ENCODE measurements around the gene IQCH. TPM values are rescaled to one million over a fixed set of nuclear protein-coding genes. Genes with fewer than 3 reads are reported as not detected.

The IQCH gene
- polyA plus RNA-seq, 1 of the 3 experiments (the other 2 are of a cell fraction) = 0.81 TPM

DNA sequence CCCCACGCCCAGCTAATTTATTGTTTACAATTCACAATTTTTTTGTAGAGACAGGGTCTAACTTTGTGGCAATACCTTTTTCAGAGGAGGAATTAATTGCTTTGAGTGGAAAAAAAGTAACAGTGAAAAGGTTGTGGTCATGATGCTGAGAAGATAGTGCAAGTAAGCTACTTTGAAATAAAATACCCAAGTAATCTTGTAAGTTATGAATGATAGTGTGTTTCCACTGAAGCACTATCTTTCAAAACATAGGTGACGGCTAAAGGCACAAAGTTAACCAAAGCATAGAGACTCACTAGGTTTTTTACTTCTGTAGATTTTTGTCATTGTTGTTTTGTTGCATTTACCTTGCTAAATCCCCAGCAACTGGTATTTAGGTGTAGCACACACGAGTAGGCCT lies 165.1 kb downstream of the IQCH start:
- no peak for DNase-seq
- CTCF ChIA-PET = interaction anchor here (1.2 kb wide), 1 partner anchor 13 kb away, joined by 4 read pairs; no protein-coding TSS in a partner anchor

DNA sequence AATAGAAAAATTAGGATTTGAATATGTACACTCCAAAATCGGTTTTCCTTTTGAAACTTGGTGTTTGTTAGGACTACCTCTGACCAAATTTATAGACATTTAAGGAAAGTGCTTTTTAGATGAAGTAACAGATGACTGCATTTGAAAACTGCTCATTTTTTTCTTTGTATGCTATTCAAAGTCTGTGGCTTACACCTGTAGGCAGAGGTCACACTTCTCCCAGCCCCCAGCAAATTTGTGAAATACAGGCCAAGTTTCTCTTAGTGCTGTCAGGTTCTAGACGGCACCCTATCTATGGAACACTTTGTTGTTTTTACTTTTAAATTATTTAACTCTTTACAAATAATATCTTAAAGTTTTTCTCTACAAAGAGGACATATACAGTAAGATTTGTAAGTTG lies 165.6 kb downstream of the IQCH start:
- Histone ChIP-seq H3K4me1 (ENCODE audit: control insufficient read depth in 1 of 2, insufficient read depth in 2 of 2, low read depth in 1 of 2, low read length in 1 of 2) (no peaks in the 10 kb centered on the region), H3K36me3 (replicated peaks in 1 of 2; ENCODE audit: control insufficient read depth in 1 of 2, insufficient read depth in 2 of 2, low read length in 1 of 2) (no peaks in the 10 kb centered on the region), H3K4me3 (ENCODE audit: low read depth in 2 of 2, low read length in 1 of 2) (no peak overlapping the region), H3K9ac (no peak overlapping the region), H3K4me2 (no peak overlapping the region), H3K27me3 (ENCODE audit: insufficient read depth) (no peaks in the 10 kb centered on the region), H2AFZ (ENCODE audit: low read depth) (no peak overlapping the region), H3K9me2 (no peaks in the 10 kb centered on the region), H3K79me2 (ENCODE audit: insufficient read depth) (no peaks in the 10 kb centered on the region), H3K27ac (ENCODE audit: low read depth in 2 of 2, low read length in 1 of 2) (no peak overlapping the region), H3F3A (replicated peaks; ENCODE audit: insufficient read depth) (no peaks in the 10 kb centered on the region), H4K20me1 (ENCODE audit: insufficient read depth) (no peaks in the 10 kb centered on the region), H3K9me3 (no peaks in the 10 kb centered on the region)
- TF ChIP-seq RFX5 (IDR thresholded peaks at IDR 0.05; ENCODE audit: low read length) (no peak), RXRA (IDR thresholded peaks at IDR 0.05; ENCODE audit: borderline replicate concordance, low read depth) (no peak), FOXJ3 (CRISPR knock-in tag; IDR thresholded peaks at IDR 0.05) (no peak), MXI1 (IDR thresholded peaks at IDR 0.05; ENCODE audit: low read depth, low read length) (no peak), SMC3 (IDR thresholded peaks at IDR 0.05; ENCODE audit: low read depth, low read length) (no peak), MEF2A (IDR thresholded peaks at IDR 0.05; ENCODE audit: borderline replicate concordance, low read depth) (no peak), YY1 (IDR thresholded peaks at IDR 0.05; ENCODE audit: low read depth) (no peak), NRF1 (IDR thresholded peaks at IDR 0.05; ENCODE audit: low read depth, low read length) (no peak), NFIC (IDR thresholded peaks at IDR 0.05; ENCODE audit: borderline replicate concordance) (no peak), JUND (IDR thresholded peaks at IDR 0.05) (no peak), FOXM1 (IDR thresholded peaks at IDR 0.05; ENCODE audit: low read depth) (no peak), CHD2 (IDR thresholded peaks at IDR 0.05; ENCODE audit: low read length, partially characterized antibody) (no peak), ELF1 (IDR thresholded peaks at IDR 0.05) (no peak)
- TF ChIP-seq, protein P1, sequence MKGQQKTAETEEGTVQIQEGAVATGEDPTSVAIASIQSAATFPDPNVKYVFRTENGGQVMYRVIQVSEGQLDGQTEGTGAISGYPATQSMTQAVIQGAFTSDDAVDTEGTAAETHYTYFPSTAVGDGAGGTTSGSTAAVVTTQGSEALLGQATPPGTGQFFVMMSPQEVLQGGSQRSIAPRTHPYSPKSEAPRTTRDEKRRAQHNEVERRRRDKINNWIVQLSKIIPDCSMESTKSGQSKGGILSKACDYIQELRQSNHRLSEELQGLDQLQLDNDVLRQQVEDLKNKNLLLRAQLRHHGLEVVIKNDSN (IDR thresholded peaks at IDR 0.05; ENCODE audit: borderline replicate concordance, low read depth) = no peak
- TF ChIP-seq, protein P2, sequence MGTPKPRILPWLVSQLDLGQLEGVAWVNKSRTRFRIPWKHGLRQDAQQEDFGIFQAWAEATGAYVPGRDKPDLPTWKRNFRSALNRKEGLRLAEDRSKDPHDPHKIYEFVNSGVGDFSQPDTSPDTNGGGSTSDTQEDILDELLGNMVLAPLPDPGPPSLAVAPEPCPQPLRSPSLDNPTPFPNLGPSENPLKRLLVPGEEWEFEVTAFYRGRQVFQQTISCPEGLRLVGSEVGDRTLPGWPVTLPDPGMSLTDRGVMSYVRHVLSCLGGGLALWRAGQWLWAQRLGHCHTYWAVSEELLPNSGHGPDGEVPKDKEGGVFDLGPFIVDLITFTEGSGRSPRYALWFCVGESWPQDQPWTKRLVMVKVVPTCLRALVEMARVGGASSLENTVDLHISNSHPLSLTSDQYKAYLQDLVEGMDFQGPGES (IDR thresholded peaks at IDR 0.05; ENCODE audit: low read depth, low read length) = no peak
- TF ChIP-seq, protein P3, sequence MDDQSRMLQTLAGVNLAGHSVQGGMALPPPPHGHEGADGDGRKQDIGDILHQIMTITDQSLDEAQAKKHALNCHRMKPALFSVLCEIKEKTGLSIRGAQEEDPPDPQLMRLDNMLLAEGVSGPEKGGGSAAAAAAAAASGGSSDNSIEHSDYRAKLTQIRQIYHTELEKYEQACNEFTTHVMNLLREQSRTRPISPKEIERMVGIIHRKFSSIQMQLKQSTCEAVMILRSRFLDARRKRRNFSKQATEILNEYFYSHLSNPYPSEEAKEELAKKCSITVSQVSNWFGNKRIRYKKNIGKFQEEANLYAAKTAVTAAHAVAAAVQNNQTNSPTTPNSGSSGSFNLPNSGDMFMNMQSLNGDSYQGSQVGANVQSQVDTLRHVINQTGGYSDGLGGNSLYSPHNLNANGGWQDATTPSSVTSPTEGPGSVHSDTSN (IDR thresholded peaks at IDR 0.05) = no peak
- ChIA-PET POLR2A (no interaction called here), CTCF (interaction anchor here (1.2 kb wide), 1 partner anchor 12 kb away, joined by 4 read pairs; no protein-coding TSS in a partner anchor)
- no peak for DNase-seq
- WGBS (ENCODE audit: low lambda C conversion rate) = 41% methylated on average over 2 of the region's 2 CpGs

More for the DNA sequence above, 165.1 kb downstream of the IQCH start:
- WGBS (ENCODE audit: low lambda C conversion rate) = 82% methylated on average over 3 of the region's 3 CpGs
- Histone ChIP-seq H3K79me2 (ENCODE audit: insufficient read depth) (no peaks in the 10 kb centered on the region), H3K4me3 (ENCODE audit: low read depth in 2 of 2, low read length in 1 of 2) (no peak overlapping the region), H3K9ac (no peak overlapping the region), H3K27me3 (ENCODE audit: insufficient read depth) (no peaks in the 10 kb centered on the region), H3K4me2 (no peak overlapping the region), H3K4me1 (ENCODE audit: control insufficient read depth in 1 of 2, insufficient read depth in 2 of 2, low read depth in 1 of 2, low read length in 1 of 2) (no peaks in the 10 kb centered on the region), H2AFZ (ENCODE audit: low read depth) (no peak overlapping the region), H3K27ac (ENCODE audit: low read depth in 2 of 2, low read length in 1 of 2) (no peak overlapping the region), H3K9me3 (no peaks in the 10 kb centered on the region), H3K9me2 (no peaks in the 10 kb centered on the region), H4K20me1 (ENCODE audit: insufficient read depth) (no peaks in the 10 kb centered on the region), H3F3A (replicated peaks; ENCODE audit: insufficient read depth) (no peaks in the 10 kb centered on the region), H3K36me3 (replicated peaks in 1 of 2; ENCODE audit: control insufficient read depth in 1 of 2, insufficient read depth in 2 of 2, low read length in 1 of 2) (no peaks in the 10 kb centered on the region)
- TF ChIP-seq JUND (IDR thresholded peaks at IDR 0.05) (no peak), ELF1 (IDR thresholded peaks at IDR 0.05) (no peak), TEAD4 (IDR thresholded peaks at IDR 0.05; ENCODE audit: borderline replicate concordance, insufficient read depth) (no peak), POLR2AphosphoS5 (IDR thresholded peaks at IDR 0.05; ENCODE audit: low read depth, low read length) (no peak), SIN3A (IDR thresholded peaks at IDR 0.05; ENCODE audit: borderline replicate concordance, low read depth, low read length) (no peak)
- TF ChIP-seq, protein P4, sequence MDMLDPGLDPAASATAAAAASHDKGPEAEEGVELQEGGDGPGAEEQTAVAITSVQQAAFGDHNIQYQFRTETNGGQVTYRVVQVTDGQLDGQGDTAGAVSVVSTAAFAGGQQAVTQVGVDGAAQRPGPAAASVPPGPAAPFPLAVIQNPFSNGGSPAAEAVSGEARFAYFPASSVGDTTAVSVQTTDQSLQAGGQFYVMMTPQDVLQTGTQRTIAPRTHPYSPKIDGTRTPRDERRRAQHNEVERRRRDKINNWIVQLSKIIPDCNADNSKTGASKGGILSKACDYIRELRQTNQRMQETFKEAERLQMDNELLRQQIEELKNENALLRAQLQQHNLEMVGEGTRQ (IDR thresholded peaks at IDR 0.05; ENCODE audit: borderline replicate concordance, low read depth, low read length) = no peak
- POLR2A ChIA-PET = no interaction called here
